ENCODE data around the gene SVIL. TPM values are rescaled to one million over a fixed set of nuclear protein-coding genes. Genes with fewer than 3 reads are reported as not detected.
"Not testable (repeated sequence)": the region's sequence is repeated elsewhere in the genome, so short reads cannot be mapped to it uniquely, and the experiment has no call there.

The SVIL gene
- total RNA-seq, 3 donors from 2014 or later (not counting 1 experiment from before 2014, with no cell fraction given): 24.9 to 57.2 (median 33.5) TPM

- ATAC-seq (no peak), DNase-seq (no peak)
- H3K9me3 ChIP-seq (ENCODE audit: control insufficient read depth, insufficient read depth, low read length): no peaks in the 10 kb centered on the region
- WGBS (ENCODE audit: insufficient coverage): 88% methylated on average over 10 of the region's 13 CpGs
- H3K27me3 ChIP-seq (ENCODE audit: control insufficient read depth, insufficient read depth, low read length): no peaks in the 10 kb centered on the region
- H3K27ac Mint-ChIP-seq: no peak overlapping the region
- peaks cover 0 to under 1% of the 10 kb centered on the region in 2 donors for H3K4me1 Mint-ChIP-seq
- no peaks in the 10 kb centered on the region for H3K27me3 Mint-ChIP-seq (ENCODE audit: low read depth in 2 of 2)
- no peaks in the 10 kb centered on the region for H3K36me3 Mint-ChIP-seq
- H3K36me3 ChIP-seq (ENCODE audit: control insufficient read depth, insufficient read depth, low read length): peaks cover 16% of the 10 kb centered on the region
- H3K27ac ChIP-seq (ENCODE audit: low read length): no peak overlapping the region
- no peak overlapping the region for H3K4me3 Mint-ChIP-seq
- H3K4me3 ChIP-seq (ENCODE audit: low read length): no peak overlapping the region
- no peaks in the 10 kb centered on the region for H3K9me3 Mint-ChIP-seq
- no peak for TF ChIP-seq CTCF (IDR thresholded peaks at IDR 0.05)
- no peaks in the 10 kb centered on the region for H3K4me1 ChIP-seq (ENCODE audit: control insufficient read depth, insufficient read depth, low read length)
- intact Hi-C loops (cut with micrococcal nuclease): no loop called here
Measured at GRCh38 chr10:29553544-29554250, 81.1 kb downstream of the SVIL start.

GRCh38 chr10:29553116-29553515, 81.7 kb downstream of the SVIL start:
- H3K27ac Mint-ChIP-seq; H3K4me3 Mint-ChIP-seq; H3K36me3 Mint-ChIP-seq; H3K27me3 Mint-ChIP-seq (ENCODE audit: low read depth in 2 of 2); intact Hi-C loops (cut with micrococcal nuclease); DNase-seq; ATAC-seq; H3K4me1 ChIP-seq (ENCODE audit: control insufficient read depth, insufficient read depth, low read length); H3K27me3 ChIP-seq (ENCODE audit: control insufficient read depth, insufficient read depth, low read length); H3K9me3 ChIP-seq (ENCODE audit: control insufficient read depth, insufficient read depth, low read length); H3K27ac ChIP-seq (ENCODE audit: low read length); H3K4me3 ChIP-seq (ENCODE audit: low read length); H3K9me3 Mint-ChIP-seq; H3K4me1 Mint-ChIP-seq: not testable (repeated sequence)
- H3K36me3 ChIP-seq (ENCODE audit: control insufficient read depth, insufficient read depth, low read length): peaks cover 16% of the 10 kb centered on the region
- 95% methylated on average over 9 of the region's 9 CpGs for WGBS (ENCODE audit: insufficient coverage)

- H3K9me3 ChIP-seq (ENCODE audit: control insufficient read depth, insufficient read depth, low read length); ATAC-seq; H3K36me3 Mint-ChIP-seq; H3K27ac ChIP-seq (ENCODE audit: low read length); H3K4me1 ChIP-seq (ENCODE audit: control insufficient read depth, insufficient read depth, low read length); intact Hi-C loops (cut with micrococcal nuclease); H3K27ac Mint-ChIP-seq; H3K27me3 Mint-ChIP-seq (ENCODE audit: low read depth in 2 of 2); H3K9me3 Mint-ChIP-seq; H3K27me3 ChIP-seq (ENCODE audit: control insufficient read depth, insufficient read depth, low read length); H3K4me3 Mint-ChIP-seq; DNase-seq; H3K4me3 ChIP-seq (ENCODE audit: low read length): not testable (repeated sequence)
- WGBS (ENCODE audit: insufficient coverage): no CpG with 5 or more reads among the region's 3 CpGs
- peaks cover 0 to 11% of the 10 kb centered on the region in 2 donors for H3K4me1 Mint-ChIP-seq
- peaks cover 16% of the 10 kb centered on the region for H3K36me3 ChIP-seq (ENCODE audit: control insufficient read depth, insufficient read depth, low read length)
Measured at GRCh38 chr10:29549493-29549892, 85.3 kb downstream of the SVIL start.

- intact Hi-C loops (cut with micrococcal nuclease): no loop called here
- Histone ChIP-seq H3K4me3 (ENCODE audit: low read length) (no peak overlapping the region), H3K4me1 (ENCODE audit: control insufficient read depth, insufficient read depth, low read length) (no peaks in the 10 kb centered on the region), H3K27ac (ENCODE audit: low read length) (no peak overlapping the region), H3K27me3 (ENCODE audit: control insufficient read depth, insufficient read depth, low read length) (no peaks in the 10 kb centered on the region), H3K36me3 (ENCODE audit: control insufficient read depth, insufficient read depth, low read length) (peaks cover 11% of the 10 kb centered on the region), H3K9me3 (ENCODE audit: control insufficient read depth, insufficient read depth, low read length) (no peaks in the 10 kb centered on the region)
- 100% methylated on average over 1 of the region's 2 CpGs for WGBS (ENCODE audit: insufficient coverage)
- H3K36me3 Mint-ChIP-seq: no peaks in the 10 kb centered on the region
- H3K4me1 Mint-ChIP-seq: peaks cover 0 to 16% of the 10 kb centered on the region in 2 donors
- H3K27me3 Mint-ChIP-seq (ENCODE audit: low read depth in 2 of 2): no peaks in the 10 kb centered on the region
- no peaks in the 10 kb centered on the region for H3K9me3 Mint-ChIP-seq
- DNase-seq (no peak), ATAC-seq (no peak)
- no peak for TF ChIP-seq CTCF (IDR thresholded peaks at IDR 0.05)
- no peak overlapping the region for H3K4me3 Mint-ChIP-seq
- no peak overlapping the region for H3K27ac Mint-ChIP-seq
Measured at GRCh38 chr10:29546773-29547313, 87.9 kb downstream of the SVIL start.

Data from natural killer cell (primary cell).